ENCODE results near the gene MRPS14. TPM values are rescaled to one million over a fixed set of nuclear protein-coding genes. Genes with fewer than 3 reads are reported as not detected.

Gene MRPS14
- total RNA-seq, 4 donors from 2014 or later: 12.0 to 21.5 (median 15.8) TPM

DNA sequence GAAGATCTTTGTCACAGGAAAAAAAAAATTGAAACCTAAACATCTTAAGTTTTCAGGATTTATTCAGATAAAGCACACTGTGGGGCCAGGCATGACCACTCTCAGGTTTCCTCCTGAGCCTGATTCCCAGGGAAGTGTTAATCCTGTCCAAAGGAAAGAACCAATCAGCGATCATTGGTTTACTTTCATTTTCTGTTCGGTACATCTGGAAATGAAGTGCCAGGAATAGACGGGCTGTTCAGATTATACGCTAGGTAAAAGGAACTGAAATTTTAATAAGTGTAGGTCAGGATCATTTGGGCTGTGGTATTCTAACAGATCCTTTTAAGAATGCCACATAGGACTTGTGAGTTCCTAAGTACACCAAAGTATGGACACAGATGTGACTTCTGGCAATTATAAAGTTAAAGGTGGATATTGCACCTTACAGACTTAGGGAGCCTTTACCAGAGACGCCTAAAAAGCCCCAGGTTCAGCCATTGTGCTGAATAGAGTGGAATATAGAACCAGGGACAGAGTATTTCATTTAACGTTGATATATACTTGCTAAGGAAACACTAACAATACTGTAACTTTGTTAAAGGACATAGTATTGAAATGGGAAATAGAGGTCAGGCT lies 32.7 kb downstream of the MRPS14 start:
- no peaks in the 10 kb centered on the region for H3K9me3 ChIP-seq
- H3K4me3 ChIP-seq: peak overlapping the region; percentile 31 to 60 (median 40)
- peaks cover 0 to 12% (median 0%) of the 10 kb centered on the region in 3 donors for H3K36me3 ChIP-seq
- H3K27me3 ChIP-seq: no peaks in the 10 kb centered on the region
- H3K27ac ChIP-seq: peak overlapping the region; percentile 55 to 82 (median 69)
- DNase-seq: no peak
- H3K4me1 ChIP-seq: peaks cover 0 to 9% (median 2%) of the 10 kb centered on the region in 4 donors
- TF ChIP-seq POLR2A (IDR thresholded peaks at IDR 0.05): no peak
- TF ChIP-seq, protein P1, sequence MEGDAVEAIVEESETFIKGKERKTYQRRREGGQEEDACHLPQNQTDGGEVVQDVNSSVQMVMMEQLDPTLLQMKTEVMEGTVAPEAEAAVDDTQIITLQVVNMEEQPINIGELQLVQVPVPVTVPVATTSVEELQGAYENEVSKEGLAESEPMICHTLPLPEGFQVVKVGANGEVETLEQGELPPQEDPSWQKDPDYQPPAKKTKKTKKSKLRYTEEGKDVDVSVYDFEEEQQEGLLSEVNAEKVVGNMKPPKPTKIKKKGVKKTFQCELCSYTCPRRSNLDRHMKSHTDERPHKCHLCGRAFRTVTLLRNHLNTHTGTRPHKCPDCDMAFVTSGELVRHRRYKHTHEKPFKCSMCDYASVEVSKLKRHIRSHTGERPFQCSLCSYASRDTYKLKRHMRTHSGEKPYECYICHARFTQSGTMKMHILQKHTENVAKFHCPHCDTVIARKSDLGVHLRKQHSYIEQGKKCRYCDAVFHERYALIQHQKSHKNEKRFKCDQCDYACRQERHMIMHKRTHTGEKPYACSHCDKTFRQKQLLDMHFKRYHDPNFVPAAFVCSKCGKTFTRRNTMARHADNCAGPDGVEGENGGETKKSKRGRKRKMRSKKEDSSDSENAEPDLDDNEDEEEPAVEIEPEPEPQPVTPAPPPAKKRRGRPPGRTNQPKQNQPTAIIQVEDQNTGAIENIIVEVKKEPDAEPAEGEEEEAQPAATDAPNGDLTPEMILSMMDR (IDR thresholded peaks at IDR 0.05): peak in 1 of 6 experiments; percentile 9

DNA sequence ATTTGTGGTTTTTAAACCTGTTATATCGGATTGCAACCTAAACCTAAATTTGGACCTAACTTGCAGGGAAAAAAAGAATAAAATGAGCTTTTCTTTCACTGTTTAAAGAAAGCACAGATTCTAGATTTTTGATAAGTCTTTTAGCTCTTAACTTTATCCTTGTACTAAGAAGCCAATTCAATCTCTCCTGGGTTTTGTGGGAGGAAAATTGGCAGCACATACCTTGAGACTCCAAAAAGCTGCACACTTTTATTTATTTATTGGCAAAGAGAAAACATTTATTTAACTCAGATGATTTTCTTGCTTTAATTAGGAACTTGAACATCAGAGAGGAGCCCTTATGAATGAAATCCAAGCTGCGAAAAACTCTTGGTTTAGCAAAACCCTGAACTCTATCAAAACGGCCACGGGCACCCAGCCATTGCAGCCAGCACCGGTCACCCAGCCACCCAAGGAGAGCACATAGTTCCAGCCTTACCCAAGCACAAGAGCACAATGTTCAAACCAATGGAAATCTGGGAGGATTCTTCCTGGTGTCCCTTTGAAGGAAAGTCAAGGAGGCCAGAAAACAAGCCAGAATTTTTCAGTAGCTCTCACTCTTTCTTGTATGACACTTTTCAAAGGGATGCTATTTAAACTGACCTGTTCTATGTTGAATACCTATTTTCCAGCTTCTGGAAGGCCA lies 33.5 kb downstream of the MRPS14 start:
- Histone ChIP-seq H3K4me1 (peaks cover 0 to 9% (median 2%) of the 10 kb centered on the region in 4 donors), H3K4me3 (peak overlapping the region in 2 of 4 donors; percentile 47 to 60), H3K27me3 (no peaks in the 10 kb centered on the region), H3K36me3 (peaks cover 0 to 12% (median 0%) of the 10 kb centered on the region in 3 donors), H3K9me3 (no peaks in the 10 kb centered on the region), H3K27ac (peak overlapping the region; percentile 55 to 82 (median 69))
- no peak for DNase-seq
- TF ChIP-seq, protein P1 (IDR thresholded peaks at IDR 0.05): no peak
- no peak for TF ChIP-seq POLR2A (IDR thresholded peaks at IDR 0.05)

DNA sequence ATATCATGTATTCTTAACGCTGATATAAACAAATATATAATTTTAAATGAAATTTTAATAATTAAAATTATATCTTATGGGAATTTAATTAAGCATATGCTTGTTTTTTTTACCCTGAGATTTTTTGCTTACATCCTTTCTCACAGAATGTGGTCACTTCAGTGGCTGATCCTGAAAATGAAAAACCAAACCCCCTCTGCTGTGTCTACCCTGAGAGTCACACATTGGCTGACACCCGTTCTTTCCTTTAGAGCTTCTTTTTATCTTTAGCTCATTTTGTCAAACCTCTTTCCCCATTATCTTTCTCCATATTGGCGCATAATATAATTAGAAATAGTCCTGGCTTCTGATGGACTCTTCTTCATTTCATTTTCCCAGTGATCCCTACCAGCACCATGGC lies 34.2 kb downstream of the MRPS14 start:
- DNase-seq: no peak
- no peak for TF ChIP-seq POLR2A (IDR thresholded peaks at IDR 0.05)
- TF ChIP-seq, protein P1 (IDR thresholded peaks at IDR 0.05): no peak
- Histone ChIP-seq H3K27ac (peak overlapping the region in 1 of 4 donors; percentile 57), H3K4me1 (peaks cover 0 to 9% (median 2%) of the 10 kb centered on the region in 4 donors), H3K27me3 (no peaks in the 10 kb centered on the region), H3K9me3 (no peaks in the 10 kb centered on the region), H3K36me3 (peaks cover 0 to 12% (median 0%) of the 10 kb centered on the region in 3 donors), H3K4me3 (no peak overlapping the region)

DNA sequence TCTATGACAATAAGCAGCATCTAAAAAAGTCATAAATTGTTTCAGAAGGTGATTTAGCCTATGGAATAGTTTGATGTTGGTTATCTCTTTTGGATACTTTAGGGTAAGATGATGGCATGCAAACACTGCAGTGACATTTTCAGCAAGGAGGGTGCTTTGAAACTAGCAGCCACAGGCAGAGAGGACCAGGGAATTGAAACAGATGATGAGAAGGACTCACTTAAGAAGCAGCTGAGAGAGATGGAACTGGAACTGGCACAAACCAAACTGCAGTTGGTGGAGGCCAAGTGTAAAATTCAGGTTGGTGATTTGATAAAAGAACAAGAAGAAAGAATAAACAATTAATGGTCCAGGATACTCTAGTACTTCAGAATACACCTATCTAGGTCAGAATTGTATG lies 34.7 kb downstream of the MRPS14 start:
- Histone ChIP-seq H3K27me3 (no peaks in the 10 kb centered on the region), H3K4me1 (peaks cover 0 to 9% (median 2%) of the 10 kb centered on the region in 4 donors), H3K9me3 (no peaks in the 10 kb centered on the region), H3K27ac (no peak overlapping the region), H3K4me3 (no peak overlapping the region), H3K36me3 (peaks cover 0 to 12% (median 0%) of the 10 kb centered on the region in 3 donors)
- no peak for DNase-seq
- no peak for TF ChIP-seq POLR2A (IDR thresholded peaks at IDR 0.05)
- TF ChIP-seq, protein P1 (IDR thresholded peaks at IDR 0.05): no peak

DNA sequence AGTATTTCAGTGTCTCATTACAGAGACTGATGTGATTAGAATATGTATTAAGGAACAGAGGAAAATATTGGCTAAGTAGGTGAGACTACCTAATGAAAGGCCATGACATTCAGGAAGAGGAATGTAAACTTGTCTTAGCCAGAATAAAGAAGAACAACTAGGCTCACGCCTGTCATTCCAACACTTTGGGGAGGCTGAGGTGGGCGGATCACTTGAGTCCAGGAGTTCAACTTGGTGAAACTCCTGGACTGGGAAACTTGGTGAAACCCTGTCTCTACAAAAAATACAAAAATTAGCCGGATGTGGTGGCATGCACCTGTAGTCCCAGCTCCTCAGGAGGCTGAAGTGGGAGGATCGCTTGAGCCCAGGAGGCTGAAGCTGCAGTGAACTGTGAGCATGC lies 38.3 kb downstream of the MRPS14 start:
- no peak overlapping the region for H3K4me3 ChIP-seq
- peaks cover 0 to 35% (median 0%) of the 10 kb centered on the region in 3 donors for H3K36me3 ChIP-seq
- H3K27me3 ChIP-seq: no peaks in the 10 kb centered on the region
- TF ChIP-seq, protein P1 (IDR thresholded peaks at IDR 0.05): no peak
- no peak for TF ChIP-seq POLR2A (IDR thresholded peaks at IDR 0.05)
- no peak for DNase-seq
- H3K9me3 ChIP-seq: no peaks in the 10 kb centered on the region
- H3K4me1 ChIP-seq: peaks cover 0 to 8% (median 0%) of the 10 kb centered on the region in 4 donors
- H3K27ac ChIP-seq: no peak overlapping the region
